ENCODE measurements around the gene TAF1A.

TAF1A gene

GRCh38 chr1:222596696-222597095 is 7.0 kb upstream of the TAF1A start:
- no peak for TF ChIP-seq CTCF (IDR thresholded peaks at IDR 0.05; ENCODE audit: low read depth, low read length)

GRCh38 chr1:222594789-222595188 is 5.1 kb upstream of the TAF1A start:
- no peak for TF ChIP-seq CTCF (IDR thresholded peaks at IDR 0.05; ENCODE audit: low read depth, low read length)
- H3K4me3 ChIP-seq (ENCODE audit: low read depth, low read length): no peak overlapping the region

More at GRCh38 chr1:222596696-222597095, 7.0 kb upstream of the TAF1A start:
- H3K4me3 ChIP-seq (ENCODE audit: low read depth, low read length): no peak overlapping the region

- H3K4me3 ChIP-seq (ENCODE audit: low read depth, low read length): no peak overlapping the region
- TF ChIP-seq CTCF (IDR thresholded peaks at IDR 0.05; ENCODE audit: low read depth, low read length): no peak
Observed at GRCh38 chr1:222592171-222592570, 2.4 kb upstream of the TAF1A start.

- no peak for TF ChIP-seq CTCF (IDR thresholded peaks at IDR 0.05; ENCODE audit: low read depth, low read length)
Observed at GRCh38 chr1:222588135-222588534, 1.6 kb downstream of the TAF1A start.

GRCh38 chr1:222586842-222587241 is 2.9 kb downstream of the TAF1A start:
- no peak for TF ChIP-seq CTCF (IDR thresholded peaks at IDR 0.05; ENCODE audit: low read depth, low read length)

More at GRCh38 chr1:222588135-222588534, 1.6 kb downstream of the TAF1A start:
- no peak overlapping the region for H3K4me3 ChIP-seq (ENCODE audit: low read depth, low read length)

GRCh38 chr1:222583079-222583478 is 6.7 kb downstream of the TAF1A start:
- no peak for TF ChIP-seq CTCF (IDR thresholded peaks at IDR 0.05; ENCODE audit: low read depth, low read length)

More at GRCh38 chr1:222586842-222587241, 2.9 kb downstream of the TAF1A start:
- H3K4me3 ChIP-seq (ENCODE audit: low read depth, low read length): no peak overlapping the region

GRCh38 chr1:222582099-222582774 is 7.5 kb downstream of the TAF1A start:
- TF ChIP-seq CTCF (IDR thresholded peaks at IDR 0.05; ENCODE audit: low read depth, low read length): no peak
- H3K4me3 ChIP-seq (ENCODE audit: low read depth, low read length): no peak overlapping the region

More at GRCh38 chr1:222583079-222583478, 6.7 kb downstream of the TAF1A start:
- no peak overlapping the region for H3K4me3 ChIP-seq (ENCODE audit: low read depth, low read length)
